ENCODE results near the gene TCEA2. TPM values are rescaled to one million over a fixed set of nuclear protein-coding genes. Genes with fewer than 3 reads are reported as not detected.
A peak's percentile ranks its signal among the peaks of the same experiment; 100 is the strongest.

The TCEA2 gene
- total RNA-seq, 3 donors from 2014 or later (not counting 1 experiment from before 2014, with no cell fraction given): 25.0 to 28.7 (median 28.5) TPM

DNA sequence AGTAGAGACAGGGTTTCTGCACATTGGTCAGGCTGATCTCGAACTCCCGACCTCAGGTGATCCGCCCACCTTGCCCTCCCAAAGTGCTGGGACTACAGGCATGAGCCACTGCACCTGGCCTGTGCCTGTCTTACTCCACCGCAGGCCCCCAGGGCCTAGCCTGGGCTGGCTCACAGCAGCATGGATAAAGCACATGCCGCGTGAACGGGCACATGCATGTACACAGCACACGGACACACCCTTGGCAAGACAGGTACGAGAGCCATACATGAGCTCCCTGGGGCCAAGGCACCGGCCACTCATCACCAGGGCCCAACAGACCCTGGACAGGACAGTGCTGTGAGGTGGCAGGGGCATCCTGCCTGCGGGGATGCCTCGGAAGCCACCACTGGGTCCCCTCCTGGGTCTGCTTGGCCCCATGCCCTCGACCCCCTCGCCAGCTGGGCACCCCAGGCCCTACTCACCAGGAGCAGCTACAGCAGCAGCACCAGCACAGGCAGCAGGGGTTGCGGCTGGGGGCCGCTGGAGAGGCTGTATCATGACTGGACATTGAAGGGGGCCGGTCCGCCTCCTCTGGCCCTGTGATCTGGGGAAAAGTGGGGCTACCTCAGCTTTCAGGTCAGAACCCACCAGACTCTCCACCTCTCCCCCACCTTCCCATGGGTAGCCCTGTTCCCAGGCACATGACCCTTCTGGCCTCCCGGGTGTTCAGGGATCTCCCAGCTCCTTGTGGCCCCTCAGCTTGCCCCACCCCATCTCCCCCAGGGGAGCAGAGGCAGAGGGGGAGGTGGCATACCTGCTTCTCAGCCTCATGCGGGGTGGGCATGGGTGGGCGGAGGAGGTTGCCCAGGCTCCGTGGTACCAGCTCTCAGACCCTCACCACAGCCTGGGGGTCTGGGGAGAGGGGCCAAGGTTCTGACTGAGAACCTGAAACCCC is 13.3 kb downstream of the TCEA2 start:
- no peaks in the 10 kb centered on the region for H3K27me3 Mint-ChIP-seq (ENCODE audit: low read depth in 2 of 2)
- intact Hi-C loops (cut with micrococcal nuclease): no loop called here
- no peaks in the 10 kb centered on the region for H3K9me3 Mint-ChIP-seq
- H3K27ac Mint-ChIP-seq: peak overlapping the region; percentile 41 to 92
- no peaks in the 10 kb centered on the region for H3K27me3 ChIP-seq (ENCODE audit: control insufficient read depth, insufficient read depth, low read length)
- H3K4me3 ChIP-seq (ENCODE audit: low read length): peak overlapping the region; percentile 75
- peaks cover 48% of the 10 kb centered on the region for H3K4me1 ChIP-seq (ENCODE audit: control insufficient read depth, insufficient read depth, low read length)
- peaks cover 11 to 43% of the 10 kb centered on the region in 2 donors for H3K4me1 Mint-ChIP-seq
- H3K36me3 Mint-ChIP-seq: no peaks in the 10 kb centered on the region
- peak overlapping the region; percentile 69 for H3K27ac ChIP-seq (ENCODE audit: low read length)
- DNase-seq (no peak), ATAC-seq (no peak)
- peaks cover 43% of the 10 kb centered on the region for H3K36me3 ChIP-seq (ENCODE audit: control insufficient read depth, insufficient read depth, low read length)
- no peaks in the 10 kb centered on the region for H3K9me3 ChIP-seq (ENCODE audit: control insufficient read depth, insufficient read depth, low read length)
- TF ChIP-seq, protein P1, sequence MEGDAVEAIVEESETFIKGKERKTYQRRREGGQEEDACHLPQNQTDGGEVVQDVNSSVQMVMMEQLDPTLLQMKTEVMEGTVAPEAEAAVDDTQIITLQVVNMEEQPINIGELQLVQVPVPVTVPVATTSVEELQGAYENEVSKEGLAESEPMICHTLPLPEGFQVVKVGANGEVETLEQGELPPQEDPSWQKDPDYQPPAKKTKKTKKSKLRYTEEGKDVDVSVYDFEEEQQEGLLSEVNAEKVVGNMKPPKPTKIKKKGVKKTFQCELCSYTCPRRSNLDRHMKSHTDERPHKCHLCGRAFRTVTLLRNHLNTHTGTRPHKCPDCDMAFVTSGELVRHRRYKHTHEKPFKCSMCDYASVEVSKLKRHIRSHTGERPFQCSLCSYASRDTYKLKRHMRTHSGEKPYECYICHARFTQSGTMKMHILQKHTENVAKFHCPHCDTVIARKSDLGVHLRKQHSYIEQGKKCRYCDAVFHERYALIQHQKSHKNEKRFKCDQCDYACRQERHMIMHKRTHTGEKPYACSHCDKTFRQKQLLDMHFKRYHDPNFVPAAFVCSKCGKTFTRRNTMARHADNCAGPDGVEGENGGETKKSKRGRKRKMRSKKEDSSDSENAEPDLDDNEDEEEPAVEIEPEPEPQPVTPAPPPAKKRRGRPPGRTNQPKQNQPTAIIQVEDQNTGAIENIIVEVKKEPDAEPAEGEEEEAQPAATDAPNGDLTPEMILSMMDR (IDR thresholded peaks at IDR 0.05): no peak
- 88% methylated on average over 19 of the region's 22 CpGs for WGBS (ENCODE audit: insufficient coverage)
- no peak overlapping the region for H3K4me3 Mint-ChIP-seq

DNA sequence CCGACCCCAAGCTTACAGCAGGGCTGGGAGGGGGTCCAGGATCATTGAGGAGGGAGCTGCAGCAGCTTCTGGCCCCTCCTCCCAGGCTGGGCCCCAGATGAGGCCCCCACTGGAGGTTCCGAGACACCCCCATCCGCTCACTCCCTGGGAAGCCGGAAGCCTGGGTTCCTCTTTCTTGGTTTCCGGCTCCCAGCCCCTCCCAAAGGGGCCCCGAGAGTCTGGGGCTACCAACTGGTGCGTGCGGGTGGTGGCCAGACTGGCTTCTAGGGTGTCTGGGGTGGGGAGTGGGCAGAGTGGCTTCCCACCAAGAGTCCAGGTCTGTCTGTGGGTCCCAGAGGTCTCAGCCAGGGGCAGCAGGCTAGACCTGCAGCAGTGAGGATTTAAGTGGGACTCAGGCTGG is 14.1 kb downstream of the TCEA2 start:
- WGBS (ENCODE audit: insufficient coverage): 10% methylated on average over 8 of the region's 8 CpGs
- intact Hi-C loops (cut with micrococcal nuclease): no loop called here
- DNase-seq: peak in 1 of 2 donors; percentile 55
- no peak for ATAC-seq
- Histone ChIP-seq H3K27me3 (ENCODE audit: control insufficient read depth, insufficient read depth, low read length) (no peaks in the 10 kb centered on the region), H3K4me3 (ENCODE audit: low read length) (peak overlapping the region; percentile 75), H3K9me3 (ENCODE audit: control insufficient read depth, insufficient read depth, low read length) (no peaks in the 10 kb centered on the region), H3K36me3 (ENCODE audit: control insufficient read depth, insufficient read depth, low read length) (peaks cover 37% of the 10 kb centered on the region), H3K27ac (ENCODE audit: low read length) (peak overlapping the region; percentile 69), H3K4me1 (ENCODE audit: control insufficient read depth, insufficient read depth, low read length) (peaks cover 51% of the 10 kb centered on the region)
- Mint-ChIP-seq H3K4me1 (peaks cover 16 to 50% of the 10 kb centered on the region in 2 donors), H3K27me3 (ENCODE audit: low read depth in 2 of 2) (no peaks in the 10 kb centered on the region), H3K4me3 (peak overlapping the region; percentile 90), H3K36me3 (no peaks in the 10 kb centered on the region), H3K27ac (peak overlapping the region; percentile 41 to 92), H3K9me3 (no peaks in the 10 kb centered on the region)
- TF ChIP-seq, protein P1 (IDR thresholded peaks at IDR 0.05): no peak

DNA sequence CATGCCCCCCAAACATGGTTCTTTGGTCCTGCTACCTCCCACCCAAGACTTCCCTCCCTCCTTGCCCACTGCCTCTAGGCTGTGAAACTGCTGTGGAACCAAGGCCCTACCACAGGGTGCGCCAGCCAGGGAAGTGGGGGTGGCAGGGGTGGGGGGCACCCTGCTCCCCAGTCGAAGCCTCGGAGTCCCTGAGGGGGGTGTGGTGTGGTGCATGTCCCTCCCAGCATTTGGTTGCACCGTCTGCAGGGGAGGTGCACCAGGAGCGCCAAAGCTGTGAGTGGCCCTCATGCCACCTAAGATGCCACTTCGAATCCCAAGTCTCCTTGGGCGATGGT is 14.5 kb downstream of the TCEA2 start:
- ATAC-seq (peak in 1 of 3 donors; percentile 0), DNase-seq (no peak)
- Histone ChIP-seq H3K27ac (ENCODE audit: low read length) (peak overlapping the region; percentile 69), H3K36me3 (ENCODE audit: control insufficient read depth, insufficient read depth, low read length) (peaks cover 34% of the 10 kb centered on the region), H3K9me3 (ENCODE audit: control insufficient read depth, insufficient read depth, low read length) (no peaks in the 10 kb centered on the region), H3K27me3 (ENCODE audit: control insufficient read depth, insufficient read depth, low read length) (no peaks in the 10 kb centered on the region), H3K4me1 (ENCODE audit: control insufficient read depth, insufficient read depth, low read length) (peaks cover 55% of the 10 kb centered on the region), H3K4me3 (ENCODE audit: low read length) (peak overlapping the region; percentile 75)
- intact Hi-C loops (cut with micrococcal nuclease): no loop called here
- H3K27ac Mint-ChIP-seq: peak overlapping the region; percentile 82 to 92
- no peaks in the 10 kb centered on the region for H3K9me3 Mint-ChIP-seq
- H3K36me3 Mint-ChIP-seq: no peaks in the 10 kb centered on the region
- WGBS (ENCODE audit: insufficient coverage): 1% methylated on average over 7 of the region's 7 CpGs
- no peaks in the 10 kb centered on the region for H3K27me3 Mint-ChIP-seq (ENCODE audit: low read depth in 2 of 2)
- peaks cover 16 to 50% of the 10 kb centered on the region in 2 donors for H3K4me1 Mint-ChIP-seq
- TF ChIP-seq, protein P1 (IDR thresholded peaks at IDR 0.05): no peak
- peak overlapping the region; percentile 90 for H3K4me3 Mint-ChIP-seq

Measured in natural killer cell (primary cell).